Umbilical cord (tissue), 2 donors: Measurements from ENCODE around the gene PIAS2. TPM values are rescaled to one million over a fixed set of nuclear protein-coding genes. Genes with fewer than 3 reads are reported as not detected.
"Not testable (repeated sequence)": the region's sequence is repeated elsewhere in the genome, so short reads cannot be mapped to it uniquely, and the experiment has no call there.

Source experiments
- DNase-seq: peaks from one replicate; pipeline ENCODE4 v3.0.0-alpha.2; 2015; ENCODE audit warnings: low spot score
- total RNA-seq: library from RNA; depleted of rRNA; stranded (reverse); fragments of >200 nt; gene quantifications from one replicate; pipeline ENCODE4 v1.2.3, GENCODE V29; 2014; ENCODE audit warnings: low replicate concordance; ENCODE audit not compliant: insufficient read depth

The PIAS2 gene
- total RNA-seq, 1 donor from 2014 or later = 43.6 TPM

DNA sequence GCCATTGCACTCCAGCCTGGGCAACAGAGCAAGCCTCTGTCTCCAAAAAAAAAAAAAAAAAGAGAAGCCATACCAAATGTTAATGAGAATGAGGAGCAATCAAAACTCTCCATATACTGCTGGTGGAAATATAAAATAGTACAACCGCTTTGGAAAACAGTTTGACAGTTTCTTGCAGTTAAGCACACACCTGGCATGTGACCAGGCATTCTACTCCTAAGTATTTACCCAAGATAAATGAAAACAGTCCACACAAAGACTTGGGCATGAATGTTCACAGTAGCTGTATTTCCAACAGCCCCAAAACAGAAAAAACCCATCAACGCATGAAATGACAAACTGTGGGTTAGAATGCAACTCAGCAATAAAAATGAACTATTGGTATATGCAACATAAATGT, 84.5 kb downstream of the PIAS2 start:
- DNase-seq = no peak

DNA sequence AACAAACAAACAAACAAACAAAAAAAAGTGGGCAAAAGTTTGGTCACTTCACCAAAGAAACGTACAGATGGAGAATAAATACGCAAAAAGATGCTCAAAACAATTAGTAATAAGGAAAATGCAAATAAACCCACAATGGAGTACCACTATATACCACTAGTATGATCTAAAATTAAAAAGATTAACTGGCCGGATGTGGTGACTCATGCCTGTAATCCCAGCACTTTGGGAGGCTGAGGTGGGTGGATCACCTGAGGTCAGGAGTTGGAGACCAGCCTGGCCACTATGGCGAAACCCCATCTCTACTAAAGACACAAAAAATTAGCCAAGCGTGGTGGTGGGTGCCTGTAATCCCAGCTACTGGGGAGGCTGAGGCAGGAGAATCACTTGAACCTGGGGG, 84.9 kb downstream of the PIAS2 start:
- not testable (repeated sequence) for DNase-seq

DNA sequence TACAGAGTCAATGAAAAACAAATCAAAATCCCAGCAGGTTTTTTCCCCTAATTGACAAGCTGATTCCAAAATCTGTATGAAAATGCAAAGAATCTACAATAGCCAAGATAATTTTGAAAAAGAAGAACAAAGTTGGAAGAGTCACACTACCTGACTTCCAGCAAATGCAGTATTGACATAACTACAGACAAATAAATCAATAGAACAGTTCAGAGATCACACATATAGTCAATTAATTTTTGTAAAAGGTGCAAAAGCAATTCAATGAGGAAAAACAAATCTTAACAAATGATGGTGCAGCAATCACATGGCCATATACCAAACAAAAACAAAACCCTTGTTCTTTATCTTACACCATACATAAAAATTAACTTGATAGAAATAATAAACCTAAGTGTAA, 85.9 kb downstream of the PIAS2 start:
- DNase-seq = no peak

DNA sequence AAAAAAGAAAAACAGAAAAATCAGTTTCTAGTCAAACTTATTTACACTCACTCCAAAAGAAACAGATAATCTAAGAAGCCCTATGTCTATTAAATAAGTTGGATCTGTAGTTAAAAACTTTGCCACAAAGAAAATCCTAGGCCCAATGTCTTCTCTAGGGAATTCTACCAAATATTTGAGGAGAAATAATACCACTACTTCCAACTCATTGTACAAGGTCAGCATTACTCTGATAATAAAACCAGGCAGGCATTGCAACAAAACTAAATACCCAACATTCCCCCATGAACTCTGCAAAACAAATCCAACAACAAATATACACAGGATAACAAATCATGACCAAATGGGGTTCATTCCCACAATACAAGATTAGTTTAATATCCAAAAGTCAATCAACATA, 86.7 kb downstream of the PIAS2 start:
- no peak for DNase-seq

DNA sequence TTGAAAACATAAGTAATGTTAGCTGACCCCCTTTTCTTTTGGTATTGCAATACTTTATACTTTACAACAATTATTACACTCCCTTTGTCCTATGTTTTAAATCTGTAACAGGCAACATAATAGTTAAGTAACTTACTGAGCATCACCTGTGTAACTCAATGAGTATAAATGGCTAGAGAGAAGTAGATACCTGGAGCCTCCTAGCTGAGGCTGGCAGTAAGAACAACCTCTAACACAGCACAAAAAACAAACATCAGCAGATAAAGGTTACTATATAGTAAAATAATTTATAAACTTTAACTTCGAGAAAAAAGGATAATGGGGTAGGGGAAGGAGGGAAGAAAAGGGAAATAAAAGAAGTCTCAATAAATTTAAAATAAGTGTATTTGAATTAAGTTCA, 87.4 kb downstream of the PIAS2 start:
- no peak for DNase-seq

DNA sequence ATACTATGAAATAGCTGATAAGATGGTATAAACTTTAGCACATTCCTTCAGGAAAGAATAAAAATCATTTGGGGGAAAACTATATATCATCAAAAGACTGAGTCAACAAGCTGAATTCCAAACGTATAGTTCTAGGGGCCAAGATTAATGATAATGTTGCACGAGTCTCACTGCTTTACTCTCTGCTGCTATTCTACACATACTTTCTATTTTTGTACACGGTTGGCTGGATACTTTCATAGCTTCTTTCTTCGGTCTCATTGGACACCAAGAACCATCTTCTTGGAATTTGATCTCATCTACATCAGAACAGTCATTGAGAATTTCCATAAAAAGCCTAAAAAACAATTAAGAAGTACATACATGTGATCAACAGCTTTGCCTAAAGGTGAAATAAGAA, 87.8 kb downstream of the PIAS2 start:
- no peak for DNase-seq

DNA sequence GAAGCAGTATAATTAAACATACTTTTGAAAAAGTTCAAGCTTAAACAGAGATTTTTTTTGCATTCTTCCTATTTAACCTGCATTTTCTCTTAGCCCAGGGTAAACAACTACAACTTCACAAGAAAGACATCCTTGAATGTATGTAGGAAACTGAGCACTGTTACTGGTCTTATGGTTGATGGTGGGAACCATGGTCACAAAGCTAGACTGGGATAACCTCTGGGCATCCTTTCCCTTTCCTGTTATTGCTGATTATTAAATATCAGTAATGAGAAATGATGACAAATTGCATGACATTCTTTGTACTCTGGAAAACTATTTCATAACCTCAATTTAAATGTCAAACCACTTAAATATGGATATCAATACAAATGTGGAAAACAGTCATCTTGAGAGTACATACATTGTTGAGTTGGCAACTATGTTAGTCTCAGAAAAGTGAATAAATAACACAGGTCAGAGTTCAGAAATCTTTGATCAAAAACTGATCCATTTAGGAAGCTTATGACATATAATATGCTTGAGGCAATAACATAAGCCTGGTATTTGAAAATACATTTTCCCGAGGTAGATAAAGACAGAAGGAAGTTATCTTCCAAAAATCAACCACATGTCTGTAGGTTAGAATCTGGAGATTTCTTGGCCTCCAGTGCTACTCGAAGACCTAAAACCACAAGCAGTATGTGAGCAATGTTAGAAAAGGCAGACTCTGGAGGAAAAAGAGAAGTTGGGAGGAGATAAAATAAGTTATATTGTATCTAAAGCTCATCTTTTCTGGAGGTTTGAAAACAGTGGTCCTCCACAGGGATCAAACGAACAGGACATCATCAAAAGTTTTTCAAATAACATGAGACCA, 95.2 kb downstream of the PIAS2 start:
- no peak for DNase-seq

DNA sequence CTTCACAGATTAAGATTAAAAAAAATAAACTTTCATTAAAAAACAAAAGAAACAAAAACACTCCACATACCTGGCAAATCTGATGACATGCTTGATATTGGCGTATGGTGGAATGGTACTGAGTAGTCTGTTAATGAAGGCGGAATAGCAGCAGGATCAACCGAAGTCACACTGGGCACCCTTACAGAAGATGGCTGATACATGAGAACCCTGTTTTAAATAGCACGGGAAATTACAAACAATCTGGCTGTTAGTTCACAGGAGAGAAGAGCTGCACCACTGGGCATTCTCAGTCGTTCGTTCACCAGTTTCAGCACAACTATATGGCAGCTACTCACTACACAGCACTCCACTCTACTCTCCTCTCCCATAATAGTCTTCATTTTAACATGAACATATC, 96.4 kb downstream of the PIAS2 start:
- no peak for DNase-seq

DNA sequence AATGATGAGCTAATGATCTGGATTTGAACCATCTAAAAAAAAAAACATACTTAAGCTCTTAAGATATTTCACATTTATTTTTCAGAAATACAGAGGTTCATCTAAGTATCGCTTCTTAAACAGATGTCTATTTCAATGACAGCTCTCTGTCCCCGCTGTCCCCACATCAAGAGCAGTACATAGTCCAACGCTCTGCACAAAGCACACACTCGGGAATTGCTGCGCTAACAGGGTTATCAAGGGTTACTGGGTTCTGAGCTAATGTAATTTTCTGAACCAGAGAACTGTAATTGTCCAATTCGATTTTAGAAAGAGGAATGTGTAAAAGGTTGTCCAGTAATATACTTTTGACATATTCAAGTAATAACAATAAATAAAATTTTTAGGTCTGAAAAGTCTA, 101.6 kb downstream of the PIAS2 start:
- DNase-seq = no peak

DNA sequence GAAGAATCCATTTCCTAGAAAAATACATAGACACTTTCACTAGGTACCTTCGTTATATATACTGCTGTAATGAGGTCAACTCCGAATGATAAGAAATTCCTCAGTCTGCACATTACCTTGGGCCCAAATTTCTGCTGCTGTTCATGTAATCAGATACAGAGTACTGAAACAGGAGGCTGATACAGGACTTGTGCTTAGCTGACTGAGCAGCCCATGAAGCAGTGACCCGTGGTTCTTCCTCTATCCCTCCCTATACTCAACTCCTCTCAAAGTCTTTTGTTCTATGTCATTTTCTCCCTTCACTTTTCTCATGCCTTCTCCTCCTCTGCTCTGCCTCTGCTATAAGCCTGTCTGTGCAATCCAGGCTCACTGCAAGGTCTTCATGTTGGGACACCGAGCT, 102.9 kb downstream of the PIAS2 start:
- no peak for DNase-seq

DNA sequence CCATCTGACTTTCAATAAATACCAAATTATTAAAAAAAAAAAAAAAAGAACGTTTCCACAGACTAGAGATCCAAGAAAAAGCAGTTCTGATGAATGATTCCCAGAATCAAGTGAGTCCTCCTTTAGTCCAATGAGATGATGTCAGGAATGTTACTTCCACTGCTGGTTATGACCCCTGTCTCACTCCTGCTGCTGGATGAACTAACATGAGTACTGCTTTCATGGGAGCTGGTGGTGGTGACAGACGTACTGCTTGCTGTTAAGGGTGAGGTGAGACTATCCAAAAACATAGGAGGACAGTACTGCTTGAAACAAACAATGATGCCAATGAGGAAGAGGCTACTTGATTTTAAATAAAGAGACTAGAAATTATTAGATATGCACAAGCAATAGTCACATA, 105.0 kb downstream of the PIAS2 start:
- DNase-seq = no peak

DNA sequence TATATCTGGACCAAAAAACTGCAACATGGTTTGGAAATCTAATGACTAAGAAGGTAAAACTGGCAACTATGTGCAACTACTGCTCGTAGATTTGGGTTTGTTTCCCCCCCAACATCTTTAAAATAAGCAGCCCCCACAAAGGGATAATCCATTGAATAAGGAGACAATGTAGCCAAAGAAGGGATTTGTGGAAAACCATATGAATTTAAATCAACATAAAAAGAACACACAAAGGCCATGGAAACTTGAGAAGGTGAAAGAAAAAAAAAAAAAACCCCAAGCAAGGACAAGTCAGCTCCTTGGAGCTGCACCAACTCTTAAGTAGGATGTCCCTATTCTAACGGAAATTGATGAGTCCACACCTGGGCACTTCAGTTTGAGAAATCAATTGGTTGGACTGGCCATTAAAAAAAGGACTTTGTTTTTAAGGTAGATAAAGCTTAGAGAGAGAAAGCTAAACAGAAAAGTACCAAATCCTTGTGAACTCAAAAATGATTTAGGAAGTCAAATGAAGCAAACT, 106.8 kb downstream of the PIAS2 start:
- no peak for DNase-seq

DNA sequence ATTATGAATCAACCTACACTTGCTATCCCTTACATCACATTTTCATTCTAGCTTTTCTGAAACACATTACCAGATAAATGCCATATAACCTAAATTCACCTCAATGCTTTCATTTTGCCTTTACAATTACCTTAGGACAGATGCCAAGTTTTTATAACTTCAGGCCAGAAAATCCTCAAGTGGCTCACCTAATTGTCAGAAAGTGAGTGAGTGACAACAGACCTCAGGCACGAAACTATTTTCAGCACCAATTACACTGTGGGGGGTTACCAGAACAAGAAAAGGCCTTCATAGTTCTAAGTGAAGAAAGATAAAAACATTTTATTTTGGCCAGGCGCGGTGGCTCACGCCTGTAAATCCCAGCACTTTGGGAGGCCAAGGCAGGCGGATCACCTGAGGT, 108.2 kb downstream of the PIAS2 start:
- no peak for DNase-seq

DNA sequence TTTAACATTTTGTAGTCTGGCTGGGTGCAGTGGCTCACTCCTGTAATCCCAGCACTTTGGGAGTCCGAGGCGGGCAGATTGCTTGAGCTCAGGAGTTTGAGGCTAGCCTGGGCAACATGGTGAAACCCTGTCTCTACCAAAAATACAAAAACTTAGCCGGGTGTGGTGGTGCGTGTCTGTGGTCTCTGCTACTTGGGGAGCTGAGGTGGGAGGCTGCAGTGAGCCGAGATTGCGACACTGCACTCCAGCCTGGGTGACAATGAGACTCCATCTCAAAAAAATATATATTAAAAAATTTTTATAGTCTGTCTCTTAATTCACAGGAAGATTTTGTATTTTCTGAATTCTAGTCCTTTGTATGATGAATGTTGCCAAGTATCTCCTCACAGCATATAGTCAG, 121.4 kb downstream of the PIAS2 start:
- DNase-seq = not testable (repeated sequence)

DNA sequence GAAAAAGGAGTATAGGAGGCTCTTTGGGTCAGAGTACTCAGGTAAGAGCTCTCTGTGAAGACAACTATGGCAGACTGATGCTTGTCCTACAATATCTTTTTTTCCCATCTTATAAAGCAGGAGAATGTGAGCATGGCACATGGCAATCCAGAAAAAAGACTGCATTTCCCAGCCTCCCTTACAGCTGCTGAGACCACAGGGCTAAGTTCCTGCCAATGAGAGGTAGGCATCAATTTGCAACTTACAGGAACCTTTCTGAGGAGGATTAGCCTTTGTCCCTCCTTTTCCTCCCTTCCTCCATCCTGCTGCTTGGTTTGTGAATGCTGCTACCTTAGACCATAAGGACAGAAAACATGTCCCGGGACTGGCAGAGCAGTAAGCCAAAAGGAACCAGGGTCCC, 122.7 kb downstream of the PIAS2 start:
- no peak for DNase-seq

DNA sequence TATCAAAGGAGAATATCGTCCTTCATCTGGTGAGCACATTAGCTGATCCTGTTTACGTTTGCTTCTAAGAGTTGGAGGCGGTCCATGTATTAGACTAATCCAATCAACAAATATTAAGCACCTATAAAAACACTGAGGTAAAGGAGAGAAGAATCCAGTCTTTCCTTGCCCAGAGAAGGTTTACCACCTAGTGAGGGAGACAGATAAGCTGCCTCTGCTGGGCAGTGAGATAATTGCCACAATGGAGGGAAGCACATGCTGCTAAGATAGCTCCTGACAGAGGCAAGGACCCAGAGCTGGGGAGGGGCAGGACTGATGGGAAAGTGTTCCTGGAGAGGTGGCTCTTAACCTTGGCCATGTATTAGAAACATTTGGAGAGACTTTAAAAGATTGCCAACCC, 123.7 kb downstream of the PIAS2 start:
- DNase-seq = no peak

DNA sequence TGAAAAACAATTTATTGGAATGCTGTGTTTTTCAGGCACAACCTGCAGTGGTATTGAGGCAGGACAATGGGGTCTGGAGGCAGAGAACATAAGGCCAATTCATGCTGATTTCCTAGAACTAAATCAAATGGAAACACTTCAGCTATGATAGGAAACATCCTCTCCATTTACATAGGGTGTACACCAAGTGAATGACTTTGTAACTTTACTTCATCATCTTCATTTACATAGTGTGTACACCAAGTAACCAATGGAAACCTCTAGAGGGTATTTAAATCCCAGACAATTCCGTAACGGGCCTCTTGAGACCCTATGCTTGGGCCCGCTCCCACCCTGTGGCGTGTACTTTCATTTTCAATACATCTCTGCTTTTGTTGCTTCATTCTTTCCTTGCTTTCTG, 128.2 kb downstream of the PIAS2 start:
- DNase-seq = no peak

DNA sequence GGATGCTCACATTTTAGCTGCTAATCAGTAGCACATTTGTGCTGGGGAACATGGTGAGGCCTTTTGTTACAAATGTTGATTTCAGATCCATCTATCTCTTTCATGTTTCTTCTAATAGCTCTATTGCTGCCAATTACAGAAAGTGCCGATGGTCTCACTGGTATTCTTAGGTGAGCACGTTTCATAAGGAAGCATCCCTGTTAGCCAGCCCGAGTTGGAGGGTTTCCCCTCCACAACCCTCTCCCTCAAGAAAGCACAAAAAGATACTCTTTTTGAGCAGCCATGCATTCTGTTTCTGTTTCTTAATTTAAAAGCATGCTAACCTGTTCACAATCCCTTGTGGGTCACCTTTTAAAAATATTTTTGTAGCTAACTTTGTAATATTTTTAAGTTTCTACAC, 129.6 kb downstream of the PIAS2 start:
- DNase-seq = no peak

DNA sequence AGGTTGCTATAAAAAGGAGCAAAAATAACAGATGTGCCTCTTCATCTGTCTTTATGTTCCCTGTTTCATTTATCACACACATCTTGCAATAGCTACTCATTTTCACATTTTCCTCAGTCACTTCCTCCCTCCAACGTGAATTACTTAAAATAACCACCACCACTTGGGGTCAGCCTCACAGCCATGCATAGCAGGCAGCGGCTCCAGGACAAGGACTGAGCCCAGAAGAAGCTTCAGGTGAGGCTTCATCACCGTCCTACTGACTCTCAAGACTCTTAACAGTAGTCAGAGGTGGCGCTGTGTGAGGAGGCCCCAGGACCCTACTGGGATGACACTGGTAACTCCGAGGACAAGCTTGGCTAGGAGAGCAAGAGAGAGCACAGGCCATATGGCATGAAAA, 144.9 kb downstream of the PIAS2 start:
- DNase-seq = no peak

DNA sequence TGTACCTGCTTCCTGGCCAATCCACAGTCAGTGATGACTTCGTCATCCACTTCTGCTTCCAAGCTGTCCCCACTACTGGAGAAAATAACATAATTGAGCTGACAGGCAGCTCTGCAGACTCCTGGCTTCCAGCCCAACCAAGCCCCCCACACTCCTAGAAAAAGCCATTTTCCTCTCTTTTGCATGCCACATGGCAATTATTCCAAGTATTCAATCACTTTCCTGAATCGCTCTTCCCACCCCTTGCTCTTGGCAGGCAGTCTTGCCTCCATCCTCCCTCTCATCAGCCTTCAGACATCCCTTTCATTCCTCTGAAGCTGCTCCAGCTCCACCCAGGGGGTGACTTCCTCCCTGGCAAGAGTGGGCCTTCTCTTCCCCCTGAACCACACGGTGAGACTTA, 146.2 kb downstream of the PIAS2 start:
- DNase-seq = no peak

DNA sequence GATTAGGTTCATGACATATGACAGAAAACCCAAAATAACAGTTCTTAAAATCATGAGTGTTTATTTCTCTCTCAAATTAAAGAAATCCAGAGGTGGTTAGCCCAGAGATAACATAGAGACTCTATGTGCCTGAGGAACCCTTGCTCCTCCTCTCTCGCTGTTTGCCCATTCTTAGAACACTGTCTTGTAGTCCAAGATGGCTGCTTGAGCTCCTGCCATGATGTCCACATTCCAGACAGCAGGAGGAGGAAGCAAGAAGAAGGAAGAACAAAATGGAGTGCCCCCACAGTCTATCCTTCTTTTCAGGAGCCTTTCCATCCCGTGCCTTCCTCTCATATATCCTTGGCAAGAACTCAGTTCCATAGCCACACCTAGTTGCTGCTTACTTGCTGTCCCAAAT, 146.6 kb downstream of the PIAS2 start:
- no peak for DNase-seq

DNA sequence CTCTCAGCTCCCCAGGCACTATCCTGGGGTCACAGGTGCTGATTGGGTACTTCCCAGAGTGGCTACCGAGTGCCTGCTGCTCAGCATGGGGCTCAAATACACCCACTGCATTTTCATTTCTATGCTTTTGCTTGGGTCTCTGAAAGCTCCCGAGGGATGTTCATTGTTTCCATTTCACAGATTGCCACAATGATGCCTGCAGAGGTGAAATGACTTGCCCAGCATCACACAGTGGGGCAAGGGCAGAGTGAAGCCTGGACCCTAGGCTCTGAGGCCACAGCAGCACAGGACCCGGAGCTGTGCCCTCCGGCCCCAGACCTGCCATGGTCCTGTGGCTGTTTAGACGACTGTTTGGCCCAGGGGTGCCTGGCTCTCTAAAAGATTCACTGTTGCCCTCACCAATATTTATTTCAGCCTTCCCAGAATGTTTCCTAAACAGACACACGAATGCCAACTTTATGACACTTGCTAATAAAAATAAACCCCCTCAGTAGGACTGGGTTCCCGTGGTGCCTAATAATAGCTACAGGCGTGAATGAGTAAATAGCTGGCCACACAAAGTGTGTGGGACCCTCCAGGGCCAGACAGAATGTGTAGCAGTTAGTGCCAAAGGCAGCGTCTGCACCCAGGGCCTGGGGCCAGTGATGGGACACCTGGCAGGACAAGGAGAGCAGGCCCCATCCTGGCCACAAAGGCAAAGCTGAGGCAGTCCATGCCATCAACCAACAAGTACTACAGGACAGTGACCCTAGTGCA, 149.0 kb downstream of the PIAS2 start:
- DNase-seq = no peak

DNA sequence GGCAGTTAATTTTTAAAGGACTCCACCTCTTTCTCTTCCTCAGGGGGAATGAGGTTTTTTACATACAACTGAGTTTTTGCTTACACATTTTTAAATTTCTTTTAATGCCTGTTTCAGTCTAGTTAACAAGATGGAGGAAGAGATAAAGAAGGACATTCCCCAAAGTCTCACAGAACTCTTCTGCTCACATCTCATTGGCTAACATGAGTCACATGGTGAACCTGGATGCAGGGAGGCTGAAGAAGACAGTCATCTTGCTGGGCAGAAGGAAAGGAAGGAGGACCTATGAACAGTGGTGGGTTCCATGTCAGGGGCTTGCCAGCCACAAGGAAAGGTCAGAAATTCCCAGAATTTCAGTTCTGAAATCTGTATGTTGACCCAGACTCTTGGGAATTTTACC, 150.1 kb downstream of the PIAS2 start:
- DNase-seq = no peak
